DOHH2 (cell line): ENCODE results near the gene DGCR2.
"Not testable (repeated sequence)": the region's sequence is repeated elsewhere in the genome, so short reads cannot be mapped to it uniquely, and the experiment has no call there.

ENCODE experiments used
- H3F3A ChIP-seq: fragments of 200-600 bp; sonication (generic), shearing (Covaris generic); 2 replicates; pipeline ENCODE4 v1.6.0; 2016; ENCODE audit warnings: antibody characterized with exemption, mild to moderate bottlenecking; ENCODE audit not compliant: control insufficient read depth, insufficient read depth
- H3K27ac ChIP-seq: fragments of 200-600 bp; sonication (generic); 2 replicates; pipeline ENCODE4 v1.5.1; 2014; ENCODE audit warnings: low read depth, mild to moderate bottlenecking, low read length, moderate library complexity
- H3K27me3 ChIP-seq: fragments of 200-600 bp; sonication (generic); 2 replicates; pipeline ENCODE4 v1.6.1; 2014; ENCODE audit warnings: mild to moderate bottlenecking, low read length, mixed read lengths; ENCODE audit not compliant: control insufficient read depth
- H3K36me3 ChIP-seq: fragments of 200-600 bp; sonication (generic); 2 replicates; pipeline ENCODE4 v1.6.1; 2014; ENCODE audit warnings: mild to moderate bottlenecking, low read length, moderate library complexity, mixed read lengths; ENCODE audit not compliant: control insufficient read depth
- H3K4me1 ChIP-seq: fragments of 200-600 bp; sonication (generic); 2 replicates; pipeline ENCODE4 v1.6.1; 2014; ENCODE audit warnings: mild to moderate bottlenecking, low read length, mixed read lengths; ENCODE audit not compliant: control insufficient read depth
- H3K4me2 ChIP-seq: fragments of 200-600 bp; sonication (generic); 2 replicates; pipeline ENCODE4 v1.6.0; 2014; ENCODE audit warnings: mild to moderate bottlenecking, low read length, moderate library complexity
- H3K4me3 ChIP-seq: fragments of 200-600 bp; sonication (generic); 2 replicates; pipeline ENCODE4 v1.5.1; 2014; ENCODE audit warnings: mild to moderate bottlenecking, low read length, mixed read lengths
- H3K79me2 ChIP-seq: fragments of 200-600 bp; sonication (generic); 2 replicates; pipeline ENCODE4 v1.6.1; 2014; ENCODE audit warnings: mild to moderate bottlenecking, low read length, mixed read lengths; ENCODE audit not compliant: control insufficient read depth
- H3K9me2 ChIP-seq: fragments of 200-600 bp; sonication (generic); replicated peaks from 2 replicates; pipeline ENCODE4 v1.6.1; 2014; ENCODE audit warnings: mild to moderate bottlenecking, low read length, mixed read lengths; ENCODE audit not compliant: control insufficient read depth
- H3K9me3 ChIP-seq: fragments of 200-600 bp; sonication (generic); 2 replicates; pipeline ENCODE4 v1.6.1; 2014; ENCODE audit warnings: antibody characterized with exemption, low read length, mixed read lengths; ENCODE audit not compliant: control insufficient read depth, insufficient read depth
- H4K20me1 ChIP-seq: fragments of 200-600 bp; sonication (generic); 2 replicates; pipeline ENCODE4 v1.6.0; 2014; ENCODE audit warnings: low read depth, mild to moderate bottlenecking, antibody characterized with exemption, low read length, moderate library complexity; ENCODE audit not compliant: control insufficient read depth, insufficient read depth
- CTCF ChIP-seq: fragments of 200-600 bp; sonication (generic); IDR thresholded peaks from one replicate; pipeline ENCODE4 v1.5.1; 2014; ENCODE audit warnings: antibody characterized with exemption, mild to moderate bottlenecking, low read depth, low read length; ENCODE audit not compliant: poor library complexity, severe bottlenecking
- EZH2phosphoT487 ChIP-seq: fragments of 200-600 bp; sonication (generic); IDR thresholded peaks from 2 replicates; pipeline ENCODE4 v1.6.1; 2017; ENCODE audit warnings: borderline replicate concordance, mild to moderate bottlenecking, antibody characterized with exemption, low read length, moderate library complexity, mixed read lengths

Gene DGCR2

DNA sequence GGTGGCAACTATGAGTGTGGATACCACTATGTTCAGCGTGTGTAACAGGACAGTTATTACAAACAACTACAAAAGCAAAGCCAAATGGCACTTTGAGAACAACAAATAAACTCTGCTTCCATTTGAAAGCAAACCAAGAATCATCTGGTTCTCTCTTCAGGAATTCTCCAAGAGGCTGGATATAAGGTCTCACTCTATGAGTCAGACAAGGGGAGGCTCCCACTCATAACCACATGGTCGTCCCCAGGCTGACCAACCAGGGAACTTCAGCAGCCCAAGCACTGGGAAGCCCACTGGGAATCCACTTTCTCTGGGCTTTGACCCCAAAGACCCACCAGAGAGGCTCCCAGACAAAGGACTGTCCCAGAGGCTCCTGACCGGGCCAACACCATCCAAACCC lies 35.3 kb downstream of the DGCR2 start:
- no peak overlapping the region for H3K4me3 ChIP-seq
- H4K20me1 ChIP-seq: peaks cover 12% of the 10 kb centered on the region
- H3F3A ChIP-seq: peaks cover 8% of the 10 kb centered on the region
- no peak overlapping the region for H3K27ac ChIP-seq
- H3K9me3 ChIP-seq: no peaks in the 10 kb centered on the region
- H3K27me3 ChIP-seq: no peaks in the 10 kb centered on the region
- no peak for TF ChIP-seq EZH2phosphoT487
- no peak for TF ChIP-seq CTCF
- no peaks in the 10 kb centered on the region for H3K9me2 ChIP-seq
- peaks cover 24% of the 10 kb centered on the region for H3K4me1 ChIP-seq
- H3K4me2 ChIP-seq: peak overlapping the region; percentile 85; the same call in 1 of the 2 replicates
- peaks cover 6% of the 10 kb centered on the region for H3K79me2 ChIP-seq
- H3K36me3 ChIP-seq: peaks cover 2% of the 10 kb centered on the region; the same call in 1 of the 2 replicates

DNA sequence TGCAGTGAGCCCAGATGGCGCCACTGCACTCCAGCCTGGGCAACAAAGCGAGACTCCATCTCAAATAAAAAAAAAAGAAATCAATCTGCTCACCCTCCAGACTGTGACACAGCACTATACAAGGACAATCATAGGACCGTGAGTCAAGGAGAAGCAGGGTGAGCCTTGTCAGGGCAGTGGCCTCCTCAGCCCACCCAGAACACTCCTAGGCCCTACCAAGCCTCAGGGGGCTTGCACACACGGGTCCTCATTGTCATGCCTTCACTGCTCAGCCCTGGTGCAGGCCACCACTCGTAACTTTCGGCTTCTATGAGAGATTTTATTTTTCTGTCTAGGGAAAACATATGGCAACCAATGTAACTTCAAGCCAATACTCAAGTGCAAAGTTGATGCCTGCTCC lies 35.8 kb downstream of the DGCR2 start:
- peaks cover 2% of the 10 kb centered on the region; the same call in 1 of the 2 replicates for H3K36me3 ChIP-seq
- H4K20me1 ChIP-seq: peaks cover 12% of the 10 kb centered on the region
- H3K9me2 ChIP-seq: no peaks in the 10 kb centered on the region
- H3K4me1 ChIP-seq: peaks cover 24% of the 10 kb centered on the region
- H3F3A ChIP-seq: peaks cover 8% of the 10 kb centered on the region
- TF ChIP-seq EZH2phosphoT487 (no peak), CTCF (no peak)
- H3K27me3 ChIP-seq: no peaks in the 10 kb centered on the region
- peak overlapping the region; percentile 85; the same call in 1 of the 2 replicates for H3K4me2 ChIP-seq
- H3K4me3 ChIP-seq: no peak overlapping the region
- peaks cover 6% of the 10 kb centered on the region for H3K79me2 ChIP-seq
- no peaks in the 10 kb centered on the region for H3K9me3 ChIP-seq
- H3K27ac ChIP-seq: peak overlapping the region; percentile 64

DNA sequence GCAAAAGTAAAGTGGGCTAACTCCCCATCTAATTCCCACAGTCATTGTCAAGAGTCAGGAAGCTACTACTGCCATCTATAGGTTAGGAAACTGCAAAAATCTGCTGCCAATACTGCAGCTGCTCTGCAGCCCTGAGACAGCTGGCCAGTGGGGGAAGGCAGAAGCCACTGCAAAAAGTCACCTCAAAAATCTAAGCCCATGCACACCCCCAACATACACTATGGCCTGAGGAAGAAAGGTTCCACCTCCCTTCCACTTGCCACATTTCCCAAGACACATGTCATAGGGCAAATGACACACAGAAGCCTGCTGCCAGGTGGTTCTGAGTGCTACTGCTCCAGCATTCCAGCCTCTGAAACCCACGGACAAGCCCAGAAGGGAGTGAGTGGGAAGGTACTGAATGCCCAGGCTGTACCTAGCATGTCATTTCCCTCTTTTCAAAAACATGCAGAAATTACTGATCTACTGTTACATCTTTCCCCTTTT lies 36.9 kb downstream of the DGCR2 start:
- Histone ChIP-seq H3F3A (peaks cover 8% of the 10 kb centered on the region), H4K20me1 (peaks cover 12% of the 10 kb centered on the region), H3K4me3 (peak overlapping the region; percentile 68), H3K4me1 (peaks cover 24% of the 10 kb centered on the region), H3K79me2 (peaks cover 6% of the 10 kb centered on the region), H3K9me3 (no peaks in the 10 kb centered on the region), H3K9me2 (no peaks in the 10 kb centered on the region), H3K4me2 (peak overlapping the region; percentile 85), H3K27ac (peak overlapping the region; percentile 64), H3K27me3 (no peaks in the 10 kb centered on the region), H3K36me3 (peaks cover 2% of the 10 kb centered on the region; the same call in 1 of the 2 replicates)
- TF ChIP-seq CTCF (peak; percentile 73), EZH2phosphoT487 (no peak)

- Histone ChIP-seq H3K4me1 (peaks cover 24% of the 10 kb centered on the region), H4K20me1 (peaks cover 12% of the 10 kb centered on the region)
- H3K9me2 ChIP-seq, H3K27ac ChIP-seq, H3K27me3 ChIP-seq, H3K4me2 ChIP-seq, H3K4me3 ChIP-seq, H3K36me3 ChIP-seq, H3K79me2 ChIP-seq, H3F3A ChIP-seq, H3K9me3 ChIP-seq: not testable (repeated sequence)
Measured at GRCh38 chr22:19084586-19084985, 37.6 kb downstream of the DGCR2 start.

DNA sequence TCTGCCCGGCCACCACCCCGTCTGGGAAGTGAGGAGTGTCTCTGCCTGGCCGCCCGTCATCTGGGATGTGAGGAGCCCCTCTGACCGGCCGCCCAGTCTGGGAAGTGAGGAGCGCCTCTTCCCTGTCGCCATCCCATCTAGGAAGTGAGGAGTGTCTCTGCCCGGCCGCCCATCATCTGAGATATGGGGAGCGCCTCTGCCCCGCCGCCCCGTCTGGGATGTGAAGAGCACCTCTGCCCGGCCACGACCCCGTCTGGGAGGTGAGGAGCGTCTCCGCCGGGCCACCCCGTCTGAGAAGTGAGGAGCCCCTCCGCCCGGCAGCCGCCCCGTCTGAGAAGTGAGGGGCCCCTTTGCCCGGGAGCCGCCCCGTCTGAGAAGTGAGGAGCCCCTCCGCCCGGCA lies 38.1 kb downstream of the DGCR2 start:
- not testable (repeated sequence) for H3K79me2 ChIP-seq, H3K9me2 ChIP-seq, H3K27ac ChIP-seq, H3K4me3 ChIP-seq, H3F3A ChIP-seq, H3K27me3 ChIP-seq, H3K4me2 ChIP-seq, H3K36me3 ChIP-seq, H3K9me3 ChIP-seq
- peaks cover 12% of the 10 kb centered on the region for H4K20me1 ChIP-seq
- peaks cover 24% of the 10 kb centered on the region for H3K4me1 ChIP-seq
